DMS 273 (cell line): ENCODE results near the gene ANKEF1.

ENCODE experiments used
- DNase-seq: peaks from one replicate; lab custom pipeline; 2025; ENCODE audit not compliant: unreplicated experiment; lab: John Stamatoyannopoulos, UW

Gene ANKEF1

GRCh38 chr20:10078403-10078802 is 43.6 kb downstream of the ANKEF1 start:
- no peak for DNase-seq

DNA sequence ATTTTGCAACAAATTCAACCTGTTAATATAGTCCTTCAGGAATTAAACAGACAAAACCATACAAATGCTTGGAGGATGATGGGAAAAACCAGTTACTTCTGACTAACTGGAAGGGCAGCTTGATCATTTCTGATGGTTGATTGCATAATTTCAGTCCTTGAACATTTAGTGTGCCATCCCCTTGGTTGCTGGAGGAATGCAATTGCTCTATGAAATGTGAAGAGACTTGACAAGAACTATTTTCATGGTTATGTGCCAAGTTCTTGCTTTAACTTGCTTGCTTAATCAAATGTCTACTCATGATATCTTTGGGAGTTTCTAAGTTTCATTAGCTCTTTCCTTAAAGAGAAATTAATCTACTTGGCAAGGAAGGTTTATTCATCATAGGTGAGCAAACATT is 45.2 kb downstream of the ANKEF1 start:
- DNase-seq: no peak

DNA sequence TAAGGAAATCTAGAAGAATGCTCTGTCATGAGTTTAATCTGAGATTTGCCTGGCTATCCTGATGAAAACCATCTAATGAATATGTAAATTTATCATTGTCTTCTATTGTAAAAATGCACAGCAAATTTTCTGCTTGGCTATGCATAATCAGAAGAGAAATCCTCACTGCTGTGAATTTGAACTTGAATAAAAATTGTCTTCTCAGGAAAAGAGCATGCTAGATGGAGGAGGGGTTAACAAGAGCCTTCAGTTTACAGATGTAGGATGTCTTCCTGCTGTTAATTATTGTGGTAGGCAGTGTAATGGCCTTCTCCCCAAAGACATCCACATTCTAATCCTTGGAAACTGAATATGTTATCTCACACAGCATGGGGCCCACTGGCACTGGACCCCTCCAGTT is 45.8 kb downstream of the ANKEF1 start:
- DNase-seq: no peak

- peak; percentile 18 for DNase-seq
Measured at GRCh38 chr20:10089871-10090587, 55.2 kb downstream of the ANKEF1 start.

DNA sequence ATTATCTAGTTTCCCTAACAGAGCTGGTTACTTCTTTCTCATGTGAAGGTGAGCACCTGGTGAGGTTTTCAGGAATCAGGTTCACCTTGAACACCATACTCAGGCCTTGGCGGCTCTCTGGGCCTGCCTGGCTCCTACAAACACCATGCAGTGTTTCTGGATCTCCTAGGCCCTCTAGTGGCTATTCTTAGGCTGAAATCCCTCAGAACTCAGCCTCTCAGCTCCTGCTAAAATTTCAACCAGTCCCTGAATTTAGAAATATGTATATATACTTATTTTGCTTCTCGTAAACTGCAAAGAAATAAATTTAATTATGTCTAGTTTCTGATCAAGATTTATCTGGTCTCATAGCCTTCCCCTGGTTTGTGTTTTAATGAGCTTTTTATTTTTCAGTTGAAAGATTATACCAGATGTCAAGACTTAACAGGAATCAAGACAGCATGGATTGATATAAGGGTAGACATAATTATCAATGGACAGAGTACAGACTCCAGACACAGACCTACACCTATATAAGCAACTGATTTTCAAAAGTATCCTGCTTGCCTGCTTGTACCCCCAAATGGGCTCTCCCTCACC is 55.9 kb downstream of the ANKEF1 start:
- peak; percentile 81 for DNase-seq

DNA sequence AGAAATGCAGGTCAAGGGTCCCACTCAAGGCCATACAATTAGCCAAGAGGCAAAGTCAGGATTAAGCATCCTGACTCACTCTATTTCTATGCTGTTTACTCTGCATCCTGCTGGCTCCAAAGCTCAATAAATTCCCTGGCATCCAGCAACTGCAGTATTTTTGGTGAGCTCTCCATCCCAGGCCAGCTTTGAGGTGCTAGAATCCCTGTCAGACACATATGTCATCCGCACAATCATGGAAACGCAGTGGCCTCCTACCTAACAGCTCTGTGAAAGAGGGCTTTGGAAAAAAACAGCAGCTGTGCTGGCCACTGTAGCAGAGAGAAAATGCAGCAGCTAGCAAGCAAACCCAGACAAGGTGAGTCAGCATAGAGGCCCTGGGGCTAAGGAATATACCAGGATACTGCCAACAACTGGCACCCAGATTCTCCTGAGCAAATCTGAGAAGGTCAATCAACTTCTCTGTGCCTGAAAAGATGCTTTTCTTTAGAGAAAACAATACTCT is 58.4 kb downstream of the ANKEF1 start:
- DNase-seq: no peak

DNA sequence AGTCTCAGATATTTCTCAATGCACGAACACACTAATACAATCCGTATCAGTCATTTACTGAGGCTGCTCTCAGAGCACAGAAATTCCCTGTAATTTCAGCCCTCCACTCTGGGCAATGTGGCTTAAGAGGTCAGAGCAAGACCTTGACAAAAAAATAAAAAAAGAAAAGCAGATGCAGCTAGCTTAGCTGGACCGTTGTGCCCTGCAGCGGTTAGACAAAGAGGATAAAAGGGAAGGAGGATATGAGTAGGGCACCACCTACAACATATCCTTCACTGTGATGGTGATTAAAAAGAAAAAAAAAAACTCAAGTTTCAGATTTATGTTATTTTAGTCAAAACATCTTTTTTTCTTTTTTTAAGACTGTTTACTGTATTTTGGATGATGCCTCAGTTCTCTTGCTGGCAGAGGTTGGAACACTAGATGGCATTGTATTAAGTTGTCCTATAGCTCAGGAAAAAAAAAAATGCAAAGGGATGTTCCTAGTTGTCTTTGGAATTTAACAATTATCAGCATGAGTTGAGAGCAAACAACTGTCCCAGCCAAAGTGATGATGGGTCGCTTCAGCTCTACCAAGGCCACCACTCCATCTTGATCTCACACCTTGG is 59.9 kb downstream of the ANKEF1 start:
- DNase-seq: no peak

DNA sequence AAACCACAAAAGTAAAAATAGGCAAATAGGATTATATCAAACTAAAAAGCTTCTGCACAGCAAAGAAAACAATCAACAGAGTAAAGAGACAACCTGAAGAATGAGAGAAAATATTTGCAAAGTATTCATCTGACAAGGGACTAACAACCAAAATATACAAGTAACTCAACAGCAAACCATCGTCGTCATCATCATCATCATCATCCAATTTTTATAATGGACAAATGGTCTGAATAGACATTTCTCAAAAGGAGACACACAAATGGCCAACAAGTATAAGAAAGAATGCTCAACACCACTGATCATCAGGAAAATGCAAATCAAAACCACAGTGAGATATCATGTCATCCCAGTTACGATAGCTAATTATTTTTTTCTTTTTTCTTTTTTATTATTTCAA is 62.0 kb downstream of the ANKEF1 start:
- no peak for DNase-seq

DNA sequence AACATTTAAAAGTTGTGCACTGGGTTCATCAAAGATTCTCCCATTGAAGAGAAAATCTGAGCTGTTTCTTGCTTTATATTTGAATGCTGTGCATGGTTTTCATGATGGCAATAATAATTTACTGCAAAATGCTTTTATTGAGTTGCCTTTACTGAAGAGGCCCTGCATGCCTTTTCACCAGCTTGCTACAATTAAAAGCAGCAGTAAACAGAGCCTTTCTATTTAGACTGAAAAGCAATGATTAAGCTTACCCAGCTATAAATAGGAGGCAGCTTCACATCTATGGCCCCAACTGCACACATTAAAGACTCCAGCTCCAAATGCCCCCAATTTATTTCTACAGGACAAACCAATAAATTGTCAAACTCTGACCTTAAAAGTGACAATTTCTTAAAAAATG is 70.3 kb downstream of the ANKEF1 start:
- no peak for DNase-seq
